CD14-positive monocyte (primary cell): ENCODE results near the gene CDH22. TPM values are rescaled to one million over a fixed set of nuclear protein-coding genes. Genes with fewer than 3 reads are reported as not detected.

Experiments used
- DNase-seq, 3 donors: peaks; one replicate each; pipeline ENCODE4 v3.0.0-alpha.2; 2011 to 2022
- H2AFZ ChIP-seq: 2 replicates; pipeline ENCODE4 v1.6.0; 2012; ENCODE audit warnings: mild to moderate bottlenecking, low read depth, low read length, inconsistent platforms; ENCODE audit not compliant: insufficient read depth, poor library complexity, severe bottlenecking
- H3K27ac ChIP-seq, 2 donors: 1 replicate in 1 of 2; 2 replicates in 1 of 2; pipeline ENCODE4 v1.5.1; 2012 to 2013; ENCODE audit warnings: low read length in 2 of 2, control low read depth in 1 of 2, inconsistent platforms in 1 of 2, low read depth in 1 of 2, mild to moderate bottlenecking in 1 of 2
- H3K27me3 ChIP-seq, 2 donors: one replicate each; pipeline versions ENCODE4 v1.6.0 to v1.6.1; 2011 to 2013; ENCODE audit warnings: low read length in 2 of 2; ENCODE audit not compliant: control insufficient read depth in 2 of 2, insufficient read depth in 2 of 2
- H3K36me3 ChIP-seq, 2 donors: replicated peaks in 1 of 2; 1 replicate in 1 of 2; 2 replicates in 1 of 2; pipeline versions ENCODE4 v1.5.1 to v1.6.1; 2012 to 2013; ENCODE audit warnings: low read length in 2 of 2, control low read depth in 1 of 2, inconsistent platforms in 1 of 2, mild to moderate bottlenecking in 1 of 2; ENCODE audit not compliant: insufficient read depth in 2 of 2, control insufficient read depth in 1 of 2
- H3K4me1 ChIP-seq, 2 donors: 1 replicate in 1 of 2; 2 replicates in 1 of 2; pipeline versions ENCODE4 v1.5.1 to v1.6.1; 2012 to 2013; ENCODE audit warnings: low read length in 2 of 2, control low read depth in 1 of 2, inconsistent platforms in 1 of 2, mild to moderate bottlenecking in 1 of 2, moderate library complexity in 1 of 2; ENCODE audit not compliant: insufficient read depth in 2 of 2, control insufficient read depth in 1 of 2
- H3K4me2 ChIP-seq: replicated peaks from 2 replicates; pipeline ENCODE3; 2012; ENCODE audit warnings: low read length, moderate library complexity, mild to moderate bottlenecking; ENCODE audit not compliant: poor library complexity, severe bottlenecking; ENCODE audit errors: extremely low read depth
- H3K4me3 ChIP-seq, 3 experiments: fragments of 200-600 bp in 1 of 3; sonication (generic) in 1 of 3; replicated peaks in 1 of 3; 1 replicate in 2 of 3; 2 replicates in 1 of 3; pipeline ENCODE4 v1.5.1; 2011 to 2013; ENCODE audit warnings: low read length in 3 of 3, mild to moderate bottlenecking in 3 of 3, control low read depth in 2 of 3, low read depth in 2 of 3, inconsistent platforms in 1 of 3, moderate library complexity in 1 of 3
- H3K79me2 ChIP-seq: 2 replicates; pipeline ENCODE4 v1.6.0; 2012; ENCODE audit warnings: mild to moderate bottlenecking, control low read depth, inconsistent platforms, low read length, moderate library complexity; ENCODE audit not compliant: insufficient read depth
- H3K9ac ChIP-seq: 2 replicates; pipeline ENCODE4 v1.6.0; 2017; ENCODE audit warnings: low read length, mild to moderate bottlenecking; ENCODE audit not compliant: insufficient read depth, poor library complexity, severe bottlenecking
- H3K9me3 ChIP-seq, 2 donors: replicated peaks in 1 of 2; 1 replicate in 1 of 2; 2 replicates in 1 of 2; pipeline versions ENCODE4 v1.5.1 to v1.6.1; 2012 to 2013; ENCODE audit warnings: low read length in 2 of 2, control low read depth in 1 of 2; ENCODE audit not compliant: control insufficient read depth in 1 of 2, insufficient read depth in 1 of 2
- H4K20me1 ChIP-seq: 2 replicates; pipeline ENCODE4 v1.6.0; 2012; ENCODE audit warnings: mild to moderate bottlenecking, low read length, control low read depth, moderate library complexity; ENCODE audit not compliant: insufficient read depth
- H3K27ac Mint-ChIP-seq, 7 donors: one replicate each; pipeline ENCODE4 v1.8.0; 2020; ENCODE audit warnings: mild to moderate bottlenecking in 7 of 7, mixed read lengths in 7 of 7, moderate library complexity in 6 of 7, inconsistent platforms in 2 of 7
- H3K27me3 Mint-ChIP-seq, 3 donors: one replicate each; pipeline ENCODE4 v1.8.0; 2021 to 2022; ENCODE audit warnings: low read depth in 3 of 3, mild to moderate bottlenecking in 3 of 3, mixed read lengths in 3 of 3, moderate library complexity in 3 of 3, inconsistent platforms in 1 of 3
- H3K36me3 Mint-ChIP-seq, 2 donors: one replicate each; pipeline ENCODE4 v1.8.0; 2020; ENCODE audit warnings: mixed read lengths in 2 of 2, inconsistent platforms in 1 of 2, mild to moderate bottlenecking in 1 of 2
- H3K4me1 Mint-ChIP-seq: one replicate; pipeline ENCODE4 v1.8.0; 2020; ENCODE audit warnings: mild to moderate bottlenecking, mixed read lengths
- H3K4me3 Mint-ChIP-seq, 2 donors: one replicate each; pipeline ENCODE4 v1.8.0; 2020; ENCODE audit warnings: mild to moderate bottlenecking in 2 of 2, mixed read lengths in 2 of 2, moderate library complexity in 1 of 2
- H3K9me3 Mint-ChIP-seq, 7 donors: one replicate each; pipeline ENCODE4 v1.8.0; 2020 to 2022; ENCODE audit warnings: mixed read lengths in 7 of 7, mild to moderate bottlenecking in 6 of 7, moderate library complexity in 6 of 7, inconsistent platforms in 2 of 7
- WGBS: methylation state at CpG from one replicate; pipeline ENCODE4 v1.1.5; 2013; ENCODE audit warnings: missing lambda C conversion rate; ENCODE audit not compliant: insufficient coverage; 5-methylcytosine and 5-hydroxymethylcytosine counted together
- intact Hi-C, 2 donors: fragments of 100-400 bp; cut with micrococcal nuclease; formaldehyde crosslinking; loops; one replicate each; pipeline versions ENCODE4 v1.15.0 to v1.15.1; 2023
- polyA plus RNA-seq, 3 donors: library from polyadenylated mRNA; depleted of rRNA in 1 of 3; unstranded in 2 of 3; stranded (reverse) in 1 of 3; fragments of 300-500 nt in 2 of 3; fragments of >200 nt in 1 of 3; fragmentation: Illumina TruSeq in 2 of 3; gene quantifications; 1 replicate in 2 of 3; 2 replicates in 1 of 3; pipeline ENCODE4 v1.2.3, GENCODE V29; 2012 to 2021
- TF ChIP-seq, protein P1 (sequence below): fragments of 200-600 bp; IDR thresholded peaks from one replicate; pipeline ENCODE4 v1.8.0; 2022; ENCODE audit warnings: antibody characterized with exemption, mild to moderate bottlenecking

CDH22 gene
- polyA plus RNA-seq, 3 donors, result not detected

DNA sequence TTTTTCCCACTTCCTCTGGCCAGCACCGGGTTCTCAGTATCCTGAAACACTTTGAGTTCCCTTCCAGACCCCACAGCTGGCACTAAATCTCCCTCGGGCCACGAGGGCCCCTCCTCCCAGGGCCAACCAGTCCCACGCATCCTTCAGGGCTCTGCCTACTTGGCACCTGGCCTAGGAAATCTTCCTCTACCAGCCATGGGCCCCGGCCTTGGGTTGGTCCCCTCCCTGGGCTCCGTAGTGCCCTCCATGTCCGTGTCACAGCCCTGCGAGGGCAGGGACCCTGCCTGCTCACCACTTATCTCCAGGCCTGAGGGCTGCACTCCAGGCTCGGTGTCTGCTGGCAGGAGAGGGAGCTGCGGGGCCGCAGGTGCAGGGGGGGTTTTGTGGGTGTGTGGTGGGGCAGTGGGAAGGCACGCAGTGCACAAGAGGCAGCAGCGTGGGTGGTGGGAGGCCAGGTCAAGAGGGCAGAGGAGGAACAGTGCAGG is 48.8 kb upstream of the CDH22 start:
- H3K9ac ChIP-seq, result peak overlapping the region; percentile 12
- peaks cover 0 to 2% (median 0%) of the 10 kb centered on the region in 3 donors for H3K27me3 Mint-ChIP-seq
- no peak overlapping the region for H3K4me3 ChIP-seq
- WGBS, result 2% methylated on average over 9 of the region's 13 CpGs
- H3K4me3 Mint-ChIP-seq, result peak overlapping the region in 1 of 2 donors; percentile 9
- no peaks in the 10 kb centered on the region for H3K27me3 ChIP-seq
- H3K27ac ChIP-seq, result no peak overlapping the region
- peaks cover 71% of the 10 kb centered on the region for H4K20me1 ChIP-seq
- H3K36me3 Mint-ChIP-seq, result peaks cover 53 to 67% of the 10 kb centered on the region in 2 donors
- H3K79me2 ChIP-seq, result peaks cover 44% of the 10 kb centered on the region
- intact Hi-C loops, result no loop called here
- TF ChIP-seq, protein P1, sequence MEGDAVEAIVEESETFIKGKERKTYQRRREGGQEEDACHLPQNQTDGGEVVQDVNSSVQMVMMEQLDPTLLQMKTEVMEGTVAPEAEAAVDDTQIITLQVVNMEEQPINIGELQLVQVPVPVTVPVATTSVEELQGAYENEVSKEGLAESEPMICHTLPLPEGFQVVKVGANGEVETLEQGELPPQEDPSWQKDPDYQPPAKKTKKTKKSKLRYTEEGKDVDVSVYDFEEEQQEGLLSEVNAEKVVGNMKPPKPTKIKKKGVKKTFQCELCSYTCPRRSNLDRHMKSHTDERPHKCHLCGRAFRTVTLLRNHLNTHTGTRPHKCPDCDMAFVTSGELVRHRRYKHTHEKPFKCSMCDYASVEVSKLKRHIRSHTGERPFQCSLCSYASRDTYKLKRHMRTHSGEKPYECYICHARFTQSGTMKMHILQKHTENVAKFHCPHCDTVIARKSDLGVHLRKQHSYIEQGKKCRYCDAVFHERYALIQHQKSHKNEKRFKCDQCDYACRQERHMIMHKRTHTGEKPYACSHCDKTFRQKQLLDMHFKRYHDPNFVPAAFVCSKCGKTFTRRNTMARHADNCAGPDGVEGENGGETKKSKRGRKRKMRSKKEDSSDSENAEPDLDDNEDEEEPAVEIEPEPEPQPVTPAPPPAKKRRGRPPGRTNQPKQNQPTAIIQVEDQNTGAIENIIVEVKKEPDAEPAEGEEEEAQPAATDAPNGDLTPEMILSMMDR, result no peak
- DNase-seq, result no peak
- no peak overlapping the region for H3K4me2 ChIP-seq
- H3K4me1 ChIP-seq, result peaks cover 47 to 50% of the 10 kb centered on the region in 2 donors
- H3K9me3 ChIP-seq, result no peaks in the 10 kb centered on the region
- H3K4me1 Mint-ChIP-seq, result peaks cover 49% of the 10 kb centered on the region
- H3K36me3 ChIP-seq, result peaks cover 31 to 56% of the 10 kb centered on the region in 2 donors
- H3K9me3 Mint-ChIP-seq, result peaks cover 0 to 1% (median 0%) of the 10 kb centered on the region in 7 donors
- H3K27ac Mint-ChIP-seq, result peak overlapping the region in 2 of 7 donors; percentile 33 to 46
- H2AFZ ChIP-seq, result no peak overlapping the region

DNA sequence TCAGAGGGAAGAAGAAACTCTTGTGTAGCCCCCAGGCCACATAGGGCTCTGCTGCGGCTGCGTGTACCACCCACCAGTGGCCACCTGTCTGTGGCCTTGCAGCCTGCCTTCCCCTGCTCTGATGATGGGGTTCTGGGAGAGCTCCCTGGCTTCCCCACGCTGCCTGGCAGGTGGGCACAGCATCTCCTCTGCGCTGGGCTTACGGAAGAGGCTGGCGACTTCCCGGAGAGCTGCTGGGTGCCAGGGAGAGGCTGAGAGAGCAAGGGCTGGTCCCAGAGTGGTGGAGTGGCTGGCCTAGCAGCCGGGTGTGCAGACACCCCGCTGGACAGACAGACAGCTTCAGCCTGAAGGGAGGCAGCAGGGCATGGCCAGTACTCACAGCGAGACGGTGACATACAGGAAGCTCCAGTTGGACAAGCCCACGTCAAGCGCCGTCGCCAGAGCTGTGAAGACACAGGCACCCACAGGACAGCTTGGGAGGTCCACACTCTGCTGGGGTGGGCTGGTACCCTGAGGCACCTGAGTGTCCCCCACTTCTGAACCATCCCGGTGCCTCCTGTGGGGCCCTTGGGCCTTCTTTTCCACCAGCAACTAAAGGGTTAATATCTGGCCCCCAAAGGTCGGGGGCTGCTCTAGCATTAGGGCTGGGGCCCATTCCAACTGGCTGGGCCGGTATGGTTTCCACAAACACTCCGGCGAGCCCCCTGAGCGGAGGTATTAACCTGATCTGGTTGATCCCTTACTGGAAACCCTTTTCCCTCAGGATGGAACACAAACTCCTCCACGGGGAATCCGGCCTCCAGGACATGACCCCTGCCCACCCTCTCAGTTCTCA is 48.1 kb upstream of the CDH22 start:
- H3K36me3 Mint-ChIP-seq, result peaks cover 52 to 73% of the 10 kb centered on the region in 2 donors
- H3K27ac ChIP-seq, result no peak overlapping the region
- peaks cover 44 to 50% of the 10 kb centered on the region in 2 donors for H3K4me1 ChIP-seq
- H3K27ac Mint-ChIP-seq, result peak overlapping the region in 1 of 7 donors; percentile 13
- H3K4me3 ChIP-seq, result no peak overlapping the region
- H3K27me3 Mint-ChIP-seq, result peaks cover 0 to 2% (median 0%) of the 10 kb centered on the region in 3 donors
- H3K9ac ChIP-seq, result peak overlapping the region; percentile 12
- H3K4me2 ChIP-seq, result no peak overlapping the region
- H4K20me1 ChIP-seq, result peaks cover 65% of the 10 kb centered on the region
- TF ChIP-seq, protein P1, result no peak
- WGBS, result 80% methylated on average over 23 of the region's 23 CpGs
- no peak overlapping the region for H2AFZ ChIP-seq
- no peak for DNase-seq
- H3K79me2 ChIP-seq, result peaks cover 37% of the 10 kb centered on the region
- H3K9me3 Mint-ChIP-seq, result peaks cover 0 to 1% (median 0%) of the 10 kb centered on the region in 7 donors
- H3K36me3 ChIP-seq, result peaks cover 38 to 62% of the 10 kb centered on the region in 2 donors
- H3K4me3 Mint-ChIP-seq, result peak overlapping the region in 1 of 2 donors; percentile 9
- intact Hi-C loops, result no loop called here
- no peaks in the 10 kb centered on the region for H3K27me3 ChIP-seq
- peaks cover 48% of the 10 kb centered on the region for H3K4me1 Mint-ChIP-seq
- H3K9me3 ChIP-seq, result no peaks in the 10 kb centered on the region
